Measurements from ENCODE around the gene EPC1.
"Not testable (repeated sequence)": the region's sequence is repeated elsewhere in the genome, so short reads cannot be mapped to it uniquely, and the experiment has no call there.

EPC1 gene

GRCh38 chr10:32372000-32372875 lies 25.3 kb upstream of the EPC1 start:
- DNase-seq (ENCODE audit: low spot score): no peak

- no peak for DNase-seq (ENCODE audit: low spot score)
Observed at GRCh38 chr10:32371101-32371500, 24.1 kb upstream of the EPC1 start.

GRCh38 chr10:32367793-32368453 lies 21.0 kb upstream of the EPC1 start:
- peak; percentile 60 for DNase-seq (ENCODE audit: low spot score)

- DNase-seq (ENCODE audit: low spot score): no peak
Observed at GRCh38 chr10:32366588-32366987, 19.6 kb upstream of the EPC1 start.

- DNase-seq (ENCODE audit: low spot score): no peak
Observed at GRCh38 chr10:32366111-32366510, 19.2 kb upstream of the EPC1 start.

GRCh38 chr10:32365404-32365803 lies 18.4 kb upstream of the EPC1 start:
- DNase-seq (ENCODE audit: low spot score): not testable (repeated sequence)

- DNase-seq (ENCODE audit: low spot score): no peak
Observed at GRCh38 chr10:32362571-32362970, 15.6 kb upstream of the EPC1 start.

GRCh38 chr10:32360884-32361283 lies 13.9 kb upstream of the EPC1 start:
- no peak for DNase-seq (ENCODE audit: low spot score)

GRCh38 chr10:32360241-32360640 lies 13.3 kb upstream of the EPC1 start:
- no peak for DNase-seq (ENCODE audit: low spot score)

GRCh38 chr10:32357056-32357735 lies 10.2 kb upstream of the EPC1 start:
- no peak for DNase-seq (ENCODE audit: low spot score)

- DNase-seq (ENCODE audit: low spot score): not testable (repeated sequence)
Observed at GRCh38 chr10:32354690-32355089, 7.7 kb upstream of the EPC1 start.

- DNase-seq (ENCODE audit: low spot score): peak; percentile 24
Observed at GRCh38 chr10:32350811-32351350, 3.9 kb upstream of the EPC1 start.

- DNase-seq (ENCODE audit: low spot score): no peak
Observed at GRCh38 chr10:32349968-32350738, 3.2 kb upstream of the EPC1 start.

- DNase-seq (ENCODE audit: low spot score): peak; percentile 19
Observed at GRCh38 chr10:32349199-32349585, 2.2 kb upstream of the EPC1 start.

GRCh38 chr10:32348297-32349198 lies 1.6 kb upstream of the EPC1 start:
- no peak for DNase-seq (ENCODE audit: low spot score)

- DNase-seq (ENCODE audit: low spot score): no peak
Observed at GRCh38 chr10:32347363-32348022, 535 bp upstream of the EPC1 start.

- DNase-seq (ENCODE audit: low spot score): peak; percentile 96
Observed at GRCh38 chr10:32346134-32346550, 816 bp downstream of the EPC1 start.

- DNase-seq (ENCODE audit: low spot score): no peak
Observed at GRCh38 chr10:32341596-32341995, 5.4 kb downstream of the EPC1 start.

GRCh38 chr10:32340596-32341180 lies 6.3 kb downstream of the EPC1 start:
- no peak for DNase-seq (ENCODE audit: low spot score)

GRCh38 chr10:32338262-32338661 lies 8.7 kb downstream of the EPC1 start:
- DNase-seq (ENCODE audit: low spot score): no peak
